BJ (cell line): Measurements from ENCODE around the gene UBE3D. TPM values are rescaled to one million over a fixed set of nuclear protein-coding genes. Genes with fewer than 3 reads are reported as not detected.
A peak's percentile ranks its signal among the peaks of the same experiment; 100 is the strongest.

Experiments
- CTCF ChIA-PET: fragments of 350-600 bp; formaldehyde crosslinking; extraction: SDS; loops from one replicate; lab custom pipeline; 2021; ENCODE audit warnings: antibody characterized with exemption, inconsistent platforms; lab: Yijun Ruan, JAX
- POLR2A ChIA-PET: fragments of 300-600 bp; sonication (Branson Sonifier 250); formaldehyde crosslinking; extraction: SDS; loops from one replicate; lab custom pipeline; 2021; ENCODE audit warnings: antibody characterized with exemption; lab: Charles Lee
- DNase-seq: peaks from one replicate; pipeline ENCODE4 v3.0.0-alpha.2; 2011; ENCODE audit warnings: low read depth
- H3K27me3 ChIP-seq: 2 replicates; pipeline ENCODE4 v1.6.0; 2011; ENCODE audit warnings: low read length; ENCODE audit not compliant: control insufficient read depth, insufficient read depth
- H3K36me3 ChIP-seq: 2 replicates; pipeline ENCODE4 v1.5.1; 2011; ENCODE audit warnings: low read length; ENCODE audit not compliant: control insufficient read depth, insufficient read depth
- H3K4me3 ChIP-seq: 2 replicates; pipeline ENCODE4 v1.5.1; 2011; ENCODE audit warnings: low read depth, mild to moderate bottlenecking, control low read depth, low read length
- polyA plus RNA-seq: library from polyadenylated mRNA; depleted of rRNA; stranded (reverse); fragments of >200 nt; gene quantifications from 2 replicates; pipeline ENCODE4 v1.2.3, GENCODE V29; 2011
- TF ChIP-seq, protein P1 (sequence below): IDR thresholded peaks from 2 replicates; pipeline ENCODE4 v1.5.1; 2011; ENCODE audit warnings: low read depth, mild to moderate bottlenecking, control low read depth, inconsistent platforms, low read length, moderate library complexity; ENCODE audit not compliant: insufficient read depth

UBE3D gene
- polyA plus RNA-seq, 1 experiment = 2.1 TPM

- ChIA-PET POLR2A (no interaction called here), CTCF (interaction anchor here (0.7 to 1.1 kb wide), 3 partner anchors 14 to 155 kb away, joined by 3 to 4 read pairs (median 3); partner anchors contain the start of gene UBE3D)
- no peak for DNase-seq
- no peak overlapping the region for H3K4me3 ChIP-seq
- H3K27me3 ChIP-seq = no peaks in the 10 kb centered on the region
- H3K36me3 ChIP-seq = no peaks in the 10 kb centered on the region
- TF ChIP-seq, protein P1, sequence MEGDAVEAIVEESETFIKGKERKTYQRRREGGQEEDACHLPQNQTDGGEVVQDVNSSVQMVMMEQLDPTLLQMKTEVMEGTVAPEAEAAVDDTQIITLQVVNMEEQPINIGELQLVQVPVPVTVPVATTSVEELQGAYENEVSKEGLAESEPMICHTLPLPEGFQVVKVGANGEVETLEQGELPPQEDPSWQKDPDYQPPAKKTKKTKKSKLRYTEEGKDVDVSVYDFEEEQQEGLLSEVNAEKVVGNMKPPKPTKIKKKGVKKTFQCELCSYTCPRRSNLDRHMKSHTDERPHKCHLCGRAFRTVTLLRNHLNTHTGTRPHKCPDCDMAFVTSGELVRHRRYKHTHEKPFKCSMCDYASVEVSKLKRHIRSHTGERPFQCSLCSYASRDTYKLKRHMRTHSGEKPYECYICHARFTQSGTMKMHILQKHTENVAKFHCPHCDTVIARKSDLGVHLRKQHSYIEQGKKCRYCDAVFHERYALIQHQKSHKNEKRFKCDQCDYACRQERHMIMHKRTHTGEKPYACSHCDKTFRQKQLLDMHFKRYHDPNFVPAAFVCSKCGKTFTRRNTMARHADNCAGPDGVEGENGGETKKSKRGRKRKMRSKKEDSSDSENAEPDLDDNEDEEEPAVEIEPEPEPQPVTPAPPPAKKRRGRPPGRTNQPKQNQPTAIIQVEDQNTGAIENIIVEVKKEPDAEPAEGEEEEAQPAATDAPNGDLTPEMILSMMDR = no peak
These were observed 155.2 kb downstream of the UBE3D start for GRCh38 chr6:82910395-82910794.

DNA sequence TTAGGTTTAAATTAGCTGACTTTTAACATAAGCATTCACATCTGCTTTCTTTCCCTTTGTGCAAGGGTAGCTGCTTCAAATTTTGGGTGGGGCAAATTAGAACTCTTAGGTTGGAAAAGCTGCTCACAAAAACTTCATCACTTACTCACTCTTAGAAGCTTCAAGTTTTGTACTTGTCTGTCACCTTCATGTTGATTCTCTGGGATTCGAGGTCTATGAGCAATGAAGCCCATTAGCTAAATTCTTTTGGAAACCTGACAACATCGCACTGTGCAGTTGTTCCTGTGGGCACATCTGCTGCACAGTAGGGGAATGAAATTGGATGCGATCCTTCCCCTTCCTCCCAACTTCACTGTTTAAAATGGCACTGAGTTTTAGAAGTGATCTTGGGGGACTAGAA, 156.1 kb downstream of the UBE3D start:
- Histone ChIP-seq H3K4me3 (no peak overlapping the region), H3K27me3 (no peaks in the 10 kb centered on the region), H3K36me3 (no peaks in the 10 kb centered on the region)
- DNase-seq = peak; percentile 16
- ChIA-PET CTCF (interaction anchor here (1.0 to 1.1 kb wide), 2 partner anchors 16 to 156 kb away, joined by 3 to 4 read pairs; partner anchors contain the start of gene UBE3D), POLR2A (no interaction called here)
- TF ChIP-seq, protein P1 = no peak

GRCh38 chr6:82908661-82909060, 157.0 kb downstream of the UBE3D start:
- TF ChIP-seq, protein P1 = no peak
- Histone ChIP-seq H3K4me3 (no peak overlapping the region), H3K27me3 (no peaks in the 10 kb centered on the region), H3K36me3 (no peaks in the 10 kb centered on the region)
- CTCF ChIA-PET = no interaction called here
- DNase-seq = no peak
- POLR2A ChIA-PET = no interaction called here

- Histone ChIP-seq H3K4me3 (no peak overlapping the region), H3K27me3 (no peaks in the 10 kb centered on the region), H3K36me3 (no peaks in the 10 kb centered on the region)
- ChIA-PET CTCF (no interaction called here), POLR2A (no interaction called here)
- peak; percentile 36 for DNase-seq
- TF ChIP-seq, protein P1 = no peak
These were observed 158.7 kb downstream of the UBE3D start for GRCh38 chr6:82906951-82907350.

- no peak for DNase-seq
- POLR2A ChIA-PET = no interaction called here
- H3K4me3 ChIP-seq = no peak overlapping the region
- no peaks in the 10 kb centered on the region for H3K36me3 ChIP-seq
- CTCF ChIA-PET = no interaction called here
- no peaks in the 10 kb centered on the region for H3K27me3 ChIP-seq
- TF ChIP-seq, protein P1 = no peak
These were observed 159.2 kb downstream of the UBE3D start for GRCh38 chr6:82906489-82906888.
